Heart left ventricle (tissue), 13 donors: ENCODE results near the gene MGAT5.

Experiments used
- CTCF ChIP-seq, 12 donors: fragments of 200-600 bp; sonication (generic) in 4 of 12; IDR thresholded peaks; one replicate each; pipeline versions ENCODE4 v1.5.0 to v1.8.0; 2018 to 2022; ENCODE audit warnings: antibody characterized with exemption in 12 of 12, mild to moderate bottlenecking in 5 of 12
- POLR2A ChIP-seq, 2 donors: fragments of 450-650 bp; IDR thresholded peaks; one replicate each; pipeline ENCODE4 v1.6.1; 2017; ENCODE audit warnings: antibody characterized with exemption in 2 of 2, mild to moderate bottlenecking in 2 of 2, moderate library complexity in 2 of 2
- donor health status: ischemic (EF 13 %, LVEDD 7.1; RV severe dilation, severe dysfunction).
- donor health status: DM: no; HTN: yes; CAD: no.
- donor health status: DM: no; HTN: no; CAD: no.
- donor health status: ischemic (EF 25% LVEDD 6.9; RV normal size, moderate dysfunction).
- donor health status: ischemic (EF 25% LVEDD 5.7; RV mildly dilated, moderate dysfunction).
- donor health status: ischemic (EF 35%, LVEDD 5.7; RV mildly dilated, moderate dysfunction).
- donor health status: nonischemic (EF 11% LVEDD 7.7; RV severe dilation, severe dysfunction).
- donor health status: DM: yes; HTN: yes; CAD: no.
- donor health status: PGD.
- donor health status: ischemic (EF 29% LVEDD 5.4; RV normal size, mild dysfunction).
- donor health status: nonischemic (EF 23%, LVEDD 6.1; RV moderate dilation, normal function).

- TF ChIP-seq CTCF (IDR thresholded peaks at IDR 0.05) (no peak), POLR2A (IDR thresholded peaks at IDR 0.05) (no peak)
Measured at GRCh38 chr2:134247679-134248078, 6.2 kb upstream of the MGAT5 start.
